HG03103 (cell line): ENCODE data around the gene SLC6A13.

Experiments used
- ATAC-seq: cut with Tn5 transposase; IDR thresholded peaks from one replicate; pipeline ENCODE4 v1.9.1; 2021; ENCODE audit warnings: low read depth; ENCODE audit not compliant: unreplicated experiment

SLC6A13 gene

DNA sequence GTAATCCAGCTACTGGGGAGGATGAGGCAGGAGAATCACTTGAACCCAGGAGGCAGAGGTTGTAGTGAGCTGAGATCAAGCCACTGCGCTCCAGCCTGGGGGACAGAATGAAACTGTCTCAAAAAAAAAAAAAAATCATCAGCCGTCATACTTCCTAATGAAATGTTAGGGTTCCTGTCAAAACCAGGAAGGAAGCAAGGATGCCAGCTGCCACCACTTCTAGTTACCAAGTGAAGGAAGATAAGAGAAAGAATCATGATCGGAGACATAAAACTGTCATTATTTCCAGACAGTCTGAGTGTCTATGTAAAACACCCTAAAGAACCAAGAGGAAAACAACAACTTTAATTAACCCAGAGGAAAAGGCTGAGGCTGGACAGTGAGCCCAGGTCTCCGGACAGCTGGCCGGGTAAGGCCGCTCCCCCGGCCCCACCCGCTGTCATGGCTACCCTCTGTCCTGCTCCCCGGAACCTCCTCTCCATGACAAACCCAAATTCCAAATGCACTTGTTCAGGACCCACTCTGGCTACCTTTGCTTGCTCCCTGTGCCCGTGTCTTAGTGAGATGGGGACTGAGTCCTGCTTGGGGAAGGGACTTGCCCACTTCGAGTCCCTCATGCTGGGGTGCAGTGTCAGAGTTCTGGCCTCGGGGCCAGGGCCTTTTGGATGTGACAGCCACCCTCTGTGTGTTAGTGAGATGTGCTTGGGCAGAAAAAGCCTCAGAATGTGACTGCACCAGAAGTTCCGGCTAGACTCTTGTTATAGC is 77.6 kb downstream of the SLC6A13 start:
- no peak for ATAC-seq

DNA sequence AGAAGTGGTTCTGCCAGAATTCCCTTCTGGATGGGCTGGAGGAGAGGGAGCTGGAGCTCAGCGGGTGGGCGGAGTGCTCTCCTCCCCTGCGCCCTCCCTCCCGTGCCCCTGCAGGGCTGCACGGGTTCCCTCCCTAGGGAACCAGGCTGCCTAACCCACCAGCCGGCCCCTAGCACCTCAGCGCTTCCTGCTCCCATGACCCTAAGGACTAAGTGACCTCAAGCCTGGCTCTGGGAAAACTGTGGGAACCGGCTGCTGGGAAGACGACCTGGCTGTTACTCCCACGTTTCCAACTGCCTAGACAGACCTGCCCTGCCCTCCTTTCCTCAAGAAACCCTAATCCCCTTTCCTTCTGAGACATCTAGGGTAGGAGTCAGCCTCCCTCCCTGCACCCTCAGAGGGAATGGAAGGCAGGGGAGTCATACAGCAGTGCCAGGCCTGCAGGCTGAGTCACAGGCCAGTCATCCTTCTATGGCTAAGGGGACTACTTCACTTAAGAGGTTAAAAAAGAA is 80.2 kb downstream of the SLC6A13 start:
- no peak for ATAC-seq

DNA sequence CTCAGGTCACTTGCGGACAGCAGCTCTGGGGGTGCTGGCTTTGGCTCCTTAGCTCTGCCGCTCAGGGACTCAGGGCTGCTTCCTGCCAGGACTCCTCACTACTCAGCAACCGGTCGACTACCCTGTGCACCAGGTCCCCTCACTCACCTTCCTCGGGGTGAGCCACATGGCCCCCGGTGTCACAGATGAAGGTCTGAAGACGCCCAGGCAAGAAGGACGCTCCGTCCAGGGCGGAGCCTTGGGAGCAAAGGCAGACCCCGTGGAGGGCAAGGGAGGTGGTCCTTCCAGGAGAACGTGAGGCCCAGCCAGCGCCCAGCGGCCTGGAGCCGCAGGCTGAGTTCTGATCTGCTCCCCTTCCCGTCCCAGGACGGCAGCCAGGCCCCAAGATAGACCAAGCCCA is 80.7 kb downstream of the SLC6A13 start:
- ATAC-seq: no peak

DNA sequence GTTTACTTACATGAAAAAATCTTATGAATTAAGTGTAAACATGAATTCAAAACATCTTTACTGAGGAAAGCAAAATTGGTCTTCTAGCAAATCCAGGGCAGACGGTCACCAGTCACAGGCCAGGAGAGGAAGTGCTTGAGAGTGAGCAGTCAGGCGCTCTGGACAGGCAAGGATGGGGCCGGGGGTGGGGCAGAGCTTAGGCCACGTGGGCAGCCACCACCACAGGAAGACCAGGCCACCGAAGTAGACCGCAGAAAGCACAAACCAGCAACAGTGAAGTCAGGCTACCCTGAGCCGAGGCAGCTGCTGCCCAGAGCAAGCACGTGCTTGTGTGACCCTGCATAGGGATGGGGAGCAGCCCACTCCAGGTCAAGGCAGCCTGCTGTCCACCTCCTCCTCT is 82.2 kb downstream of the SLC6A13 start:
- ATAC-seq: no peak

DNA sequence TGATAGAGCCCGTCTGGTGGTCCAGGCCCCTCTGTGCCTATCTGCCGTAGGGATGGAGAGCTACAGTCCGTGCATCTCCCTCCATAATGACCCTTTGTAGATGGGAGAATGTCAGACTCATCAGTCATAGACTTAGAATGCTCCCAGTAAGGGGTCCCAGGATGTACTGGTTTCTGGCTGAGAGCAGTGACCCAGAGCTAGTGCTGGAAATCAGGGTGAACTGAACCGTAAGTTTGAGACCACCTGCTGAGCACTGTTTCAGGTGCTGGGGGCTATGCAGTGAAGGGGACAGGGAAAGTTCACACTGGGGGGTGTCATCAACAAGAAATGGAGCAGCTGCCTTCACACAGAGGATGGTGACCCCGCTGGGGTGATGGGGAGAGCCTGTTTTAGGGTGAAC is 82.8 kb downstream of the SLC6A13 start:
- ATAC-seq: no peak

DNA sequence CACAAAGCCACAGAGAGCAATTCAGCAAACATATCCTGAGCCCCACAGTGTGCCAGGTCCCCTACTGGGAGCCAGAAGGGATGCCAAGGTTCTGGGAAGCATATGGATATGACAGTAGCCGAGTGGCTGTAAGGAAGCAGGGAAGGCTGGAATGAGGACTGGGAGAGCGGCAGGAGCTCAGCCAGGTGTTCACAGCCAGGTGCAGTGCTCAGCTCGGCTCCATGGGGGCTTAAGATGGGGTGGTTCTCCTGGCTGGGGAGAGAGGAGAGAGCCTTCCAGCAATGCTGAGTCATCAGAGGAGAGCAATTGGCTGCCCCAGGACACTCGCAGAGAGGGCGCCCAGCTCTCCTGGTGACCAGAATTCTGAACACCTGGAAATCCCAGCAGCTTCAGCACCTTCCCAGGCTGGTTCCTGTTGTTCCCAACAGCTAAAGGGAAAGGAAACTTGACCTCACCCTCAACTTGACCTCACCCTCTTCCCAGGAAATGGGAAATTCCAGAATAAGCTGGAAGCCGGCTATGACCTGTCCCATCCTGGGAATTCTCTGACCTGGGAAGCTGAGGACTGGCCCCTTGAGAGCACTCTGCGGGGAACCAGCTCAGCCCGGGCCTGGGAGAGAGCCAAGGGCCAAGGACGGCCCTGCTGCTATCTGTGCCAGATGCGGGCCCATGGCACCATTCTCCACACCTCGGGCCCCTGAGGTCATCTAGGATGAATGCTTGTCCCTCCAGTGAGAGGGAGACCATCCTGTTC is 83.3 kb downstream of the SLC6A13 start:
- ATAC-seq: no peak

DNA sequence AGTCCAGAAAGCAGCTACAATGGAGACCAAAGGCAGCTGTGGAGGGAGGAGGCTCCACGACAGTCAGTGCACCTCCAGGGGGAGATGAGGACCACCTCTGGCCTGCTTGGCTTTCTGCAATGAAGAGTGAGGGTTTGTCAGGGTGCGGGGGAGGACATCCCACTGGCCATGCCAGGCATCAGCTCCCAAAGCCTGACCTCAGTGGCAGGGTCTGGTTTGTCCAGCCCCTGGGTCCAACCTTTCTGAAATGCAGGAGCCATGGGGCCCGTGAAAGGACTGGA is 83.9 kb downstream of the SLC6A13 start:
- no peak for ATAC-seq

DNA sequence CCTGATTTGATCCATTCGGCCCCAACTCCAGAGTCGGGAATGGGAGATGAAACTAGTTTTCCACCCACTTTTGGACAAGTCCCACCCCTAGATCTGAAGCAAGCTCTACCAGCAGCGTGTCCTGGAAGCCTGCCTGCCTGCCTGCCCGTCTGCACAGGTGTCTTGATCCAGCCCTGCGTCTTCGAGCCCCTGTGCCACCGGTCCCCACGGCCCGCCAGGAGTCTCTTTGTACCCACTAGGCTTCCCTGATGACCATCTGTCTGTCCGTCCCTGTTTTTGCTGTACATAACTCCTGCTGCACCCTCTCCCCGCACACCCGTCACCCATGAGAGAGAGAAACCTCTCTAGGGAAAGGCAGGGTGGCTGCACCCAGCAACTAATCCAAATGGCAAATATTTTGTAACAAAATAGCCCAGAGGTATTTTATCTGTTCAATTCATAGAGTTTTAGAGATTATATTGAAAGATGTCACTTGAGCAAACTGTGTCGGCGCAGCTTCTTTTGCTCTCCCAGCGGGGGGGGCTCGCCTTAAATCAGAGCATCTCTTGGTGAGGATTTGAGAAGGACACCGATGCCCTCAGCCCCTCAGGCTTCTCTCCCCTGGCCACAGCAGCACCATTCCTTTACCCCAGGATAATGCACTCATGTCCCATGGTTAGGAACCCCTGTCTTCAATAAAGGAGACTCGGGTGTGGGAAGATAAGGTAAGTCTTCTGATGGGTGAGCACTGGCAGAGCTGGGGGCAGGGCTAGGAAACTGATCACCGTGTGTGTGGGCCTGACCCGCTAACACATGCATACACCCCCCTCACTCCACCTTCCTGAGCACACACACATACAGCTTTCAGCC is 84.4 kb downstream of the SLC6A13 start:
- ATAC-seq: no peak

DNA sequence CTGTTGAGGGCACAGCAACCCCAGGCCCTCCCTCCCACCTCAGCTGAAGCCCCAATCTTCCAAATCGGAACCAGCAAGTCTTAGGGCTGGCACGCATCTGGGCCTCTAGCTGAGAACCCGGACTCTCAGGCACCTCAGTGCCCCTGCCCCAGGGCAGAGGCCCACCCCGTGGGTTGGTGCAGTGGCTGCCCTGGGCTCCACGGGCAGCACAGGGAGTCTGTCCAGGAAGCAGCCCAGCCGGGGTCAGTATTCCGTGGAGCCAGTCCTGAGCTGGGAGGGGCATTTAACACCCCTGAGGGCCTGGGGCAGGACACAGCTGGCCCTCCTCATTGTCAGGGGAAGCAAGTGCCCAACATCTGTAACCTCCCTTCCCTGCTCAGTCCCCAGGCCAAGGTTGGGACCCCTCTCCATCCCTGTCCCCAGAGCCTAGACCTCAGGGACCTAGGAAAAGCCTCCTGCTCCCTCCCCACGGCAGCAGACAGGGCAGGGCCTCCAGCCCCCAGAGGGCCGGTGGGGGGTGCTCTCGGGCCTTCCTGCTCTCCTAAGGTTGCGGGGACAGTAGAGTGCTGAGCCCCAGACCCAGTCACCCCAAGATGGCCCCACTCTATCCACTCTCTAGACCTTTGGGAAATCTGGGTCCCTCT is 85.2 kb downstream of the SLC6A13 start:
- no peak for ATAC-seq

DNA sequence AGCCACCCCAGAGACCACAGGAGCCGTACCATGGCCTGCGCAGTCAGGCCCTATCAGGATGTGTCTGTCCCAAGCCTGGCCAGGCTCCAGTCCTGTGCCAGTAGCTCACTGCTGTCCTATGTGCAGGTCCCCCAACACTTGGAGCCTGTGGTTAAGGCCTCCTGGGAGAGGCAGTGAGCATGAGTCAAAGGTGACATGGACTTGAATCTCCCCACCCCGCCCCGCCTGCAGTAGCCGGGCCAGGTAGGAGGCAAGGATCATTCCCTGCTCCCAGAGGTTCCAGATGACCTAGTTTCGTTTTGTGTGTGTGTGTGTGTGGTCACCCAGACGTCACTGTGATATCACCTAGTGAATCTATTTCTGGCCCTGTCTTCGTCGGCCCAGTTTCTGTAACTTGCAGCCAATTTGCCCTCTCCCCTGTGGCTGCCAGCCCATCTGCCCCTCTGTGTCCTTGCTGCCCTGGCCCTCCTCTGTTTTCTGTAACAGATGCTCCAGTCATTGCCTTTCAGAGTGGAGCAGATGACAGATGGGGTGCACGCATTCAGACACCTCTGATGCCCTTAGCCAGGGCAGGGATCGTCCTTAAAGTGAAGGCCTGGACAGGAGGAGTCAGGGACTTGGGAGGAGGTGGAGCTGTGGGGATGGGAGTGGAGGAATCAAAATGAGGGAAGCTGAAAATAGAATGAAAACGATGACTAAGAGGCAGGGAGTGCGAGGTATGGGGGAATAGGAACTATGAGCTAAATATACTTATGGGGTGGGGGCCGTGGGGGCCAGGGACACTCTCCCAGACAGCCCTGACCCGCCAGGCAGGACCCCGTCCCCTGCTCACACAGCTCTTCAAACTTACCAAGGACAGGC is 86.1 kb downstream of the SLC6A13 start:
- ATAC-seq: no peak

DNA sequence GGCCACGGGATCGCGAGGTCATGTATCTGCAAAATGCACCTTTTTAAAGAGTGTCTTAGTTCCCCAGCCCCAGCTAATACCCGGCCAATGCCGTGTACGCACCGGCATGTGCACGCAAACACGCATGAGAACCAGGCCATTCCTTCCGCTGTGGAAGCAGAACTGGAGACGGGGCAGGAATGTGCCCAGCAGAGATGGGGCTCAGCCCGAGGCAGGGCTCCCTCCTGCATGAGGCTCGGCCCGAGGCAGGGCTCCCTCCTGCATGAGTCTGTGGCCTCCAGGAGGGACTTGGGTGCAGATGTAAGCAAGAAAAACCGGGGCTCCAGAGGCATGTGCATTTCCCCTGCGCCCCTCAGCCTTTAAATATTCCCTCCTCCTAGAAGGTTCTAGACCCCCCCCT is 86.9 kb downstream of the SLC6A13 start:
- ATAC-seq: no peak

DNA sequence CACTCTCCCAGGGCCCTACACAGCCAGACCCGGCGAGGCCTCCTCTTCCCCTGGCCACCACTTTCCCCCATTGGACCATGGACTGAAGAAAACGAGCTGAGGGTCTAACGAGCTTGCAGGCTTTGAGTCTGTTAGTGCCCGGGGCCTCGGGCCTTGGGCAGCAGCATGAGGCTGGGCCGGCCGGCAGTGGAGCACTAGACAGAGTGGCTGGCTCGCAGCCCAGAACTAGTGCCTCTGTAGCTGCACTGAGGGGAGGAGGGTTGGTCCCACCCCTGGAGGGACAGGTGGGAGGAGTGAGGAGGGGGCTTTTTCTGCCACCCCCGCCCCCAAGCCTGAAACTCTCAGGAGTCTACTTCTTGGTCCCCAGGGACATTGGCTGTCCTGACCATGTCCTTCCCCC is 87.4 kb downstream of the SLC6A13 start:
- ATAC-seq: no peak

DNA sequence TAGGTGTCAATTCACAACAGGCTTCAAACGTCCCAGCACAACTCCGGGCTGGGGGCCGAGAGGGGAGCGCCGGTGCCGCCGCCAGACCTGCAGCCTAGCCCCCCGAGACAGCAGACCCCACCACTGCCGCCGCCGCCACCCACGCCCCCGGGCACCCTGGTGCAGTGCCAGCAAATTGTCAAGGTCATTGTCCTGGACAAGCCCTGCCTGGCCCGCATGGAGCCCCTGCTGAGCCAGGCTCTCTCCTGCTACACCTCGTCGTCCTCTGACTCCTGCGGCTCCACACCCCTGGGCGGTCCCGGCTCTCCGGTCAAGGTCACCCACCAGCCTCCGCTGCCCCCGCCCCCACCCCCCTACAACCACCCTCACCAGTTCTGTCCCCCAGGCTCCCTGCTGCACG is 88.0 kb downstream of the SLC6A13 start:
- no peak for ATAC-seq

DNA sequence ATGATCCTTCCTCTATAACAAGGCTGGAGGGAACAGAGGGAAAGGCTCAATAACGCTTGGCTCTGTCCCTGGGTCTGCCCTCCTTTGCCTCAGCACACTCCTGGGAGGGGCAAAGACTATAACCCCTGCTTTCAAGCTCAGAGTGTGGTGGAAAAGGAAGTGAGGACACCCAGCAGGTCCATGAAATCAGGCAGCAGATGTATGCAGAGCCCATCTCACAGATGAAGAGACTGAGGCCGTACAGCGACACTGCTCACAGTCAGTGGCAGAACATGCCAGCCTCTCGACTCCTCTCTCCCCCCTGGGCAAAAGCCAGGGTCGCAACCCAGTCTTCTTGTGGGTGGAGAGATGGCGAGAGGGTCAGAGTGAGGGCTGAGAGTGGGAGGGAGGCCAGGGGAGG is 88.5 kb downstream of the SLC6A13 start:
- ATAC-seq: no peak

DNA sequence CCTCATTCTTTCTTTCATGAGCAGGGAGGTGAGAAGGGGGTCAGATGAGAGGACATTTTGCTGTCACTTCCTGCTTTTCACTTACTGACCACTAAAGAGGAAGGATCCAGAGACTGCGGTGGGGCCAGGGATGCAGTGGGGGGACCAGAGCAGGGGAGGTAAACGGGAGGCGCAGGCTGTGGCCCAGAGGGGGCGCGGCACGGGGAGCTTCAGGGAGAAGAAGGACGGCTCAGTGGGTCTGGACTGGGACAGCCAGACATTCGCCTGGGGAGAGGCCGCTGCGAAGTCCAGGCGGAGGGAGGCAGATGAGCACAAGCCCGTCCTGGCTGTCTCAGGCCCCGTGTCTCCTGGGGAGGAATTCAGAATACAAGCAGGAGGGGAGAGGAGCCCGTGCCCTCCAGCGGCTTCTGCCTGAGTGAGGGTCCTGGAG is 89.9 kb downstream of the SLC6A13 start:
- ATAC-seq: no peak

DNA sequence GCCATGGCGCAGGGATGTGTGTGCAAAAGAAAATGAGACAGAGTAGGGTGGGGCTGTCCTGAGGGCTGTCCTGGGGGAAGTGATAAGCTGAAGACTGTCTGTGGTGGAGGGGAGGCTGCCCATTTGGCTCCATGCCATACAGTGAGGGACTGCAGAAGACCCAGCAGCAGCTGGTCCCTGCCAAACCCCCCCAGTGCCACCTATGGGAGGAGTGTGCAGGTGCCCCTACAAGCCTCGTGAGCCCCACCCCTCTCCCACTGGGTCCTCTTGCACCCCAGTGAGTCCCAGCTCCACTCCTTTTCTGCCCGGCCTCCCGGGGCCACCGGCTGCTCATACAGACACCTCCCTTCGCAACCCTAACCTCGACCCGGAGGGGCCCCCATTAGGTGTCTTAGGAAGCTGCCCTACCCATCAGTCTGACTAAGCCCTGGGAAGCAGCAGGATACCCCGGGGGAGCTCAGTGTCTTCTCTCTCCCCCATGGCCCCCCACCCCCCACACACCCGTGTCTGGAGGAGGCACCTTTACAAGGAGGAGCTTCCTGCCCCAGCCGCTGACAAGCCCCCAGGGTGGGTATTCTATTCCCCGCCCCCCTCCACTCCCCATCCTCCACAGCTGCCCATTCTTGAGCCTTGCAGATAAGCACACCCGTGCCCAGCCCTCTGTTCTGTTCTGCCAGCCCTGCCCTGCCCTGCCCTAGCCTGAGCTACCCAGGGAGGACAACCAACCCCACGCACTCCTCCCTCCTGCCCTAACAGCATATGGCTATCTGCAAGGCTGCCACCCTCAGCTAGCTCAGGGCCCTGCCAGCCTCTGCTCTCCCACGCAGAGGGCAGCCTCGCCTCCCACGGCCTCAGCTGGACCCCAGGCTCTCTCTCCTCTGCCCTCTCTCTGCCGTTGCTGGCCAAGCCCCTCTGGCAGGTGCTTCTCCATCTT is 90.6 kb downstream of the SLC6A13 start:
- no peak for ATAC-seq

DNA sequence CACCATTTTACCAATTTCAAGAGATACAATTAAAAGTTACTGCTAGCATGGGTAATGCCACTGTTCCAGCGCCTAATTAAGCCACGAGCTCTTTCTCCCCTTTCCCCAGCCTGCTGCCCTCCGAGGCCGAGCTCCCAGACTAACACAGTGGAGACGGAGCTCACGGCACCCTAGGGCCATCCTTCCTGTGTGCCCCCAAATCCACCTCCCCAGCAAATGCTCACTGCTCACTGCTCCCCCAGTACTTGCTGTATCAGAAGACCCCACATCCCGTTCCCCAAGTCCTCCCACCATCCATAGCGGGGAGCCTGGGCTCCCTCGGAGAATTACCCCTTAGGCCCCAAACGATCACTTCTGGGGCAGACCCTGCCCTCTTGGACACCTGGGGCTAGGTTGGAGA is 91.4 kb downstream of the SLC6A13 start:
- ATAC-seq: no peak
